ENCODE data around the gene HHAT. TPM values are rescaled to one million over a fixed set of nuclear protein-coding genes. Genes with fewer than 3 reads are reported as not detected.

HHAT gene
- total and polyA plus RNA-seq, 9 of the 15 experiments (the other 6 are each of a cell fraction or from before 2014, with no cell fraction given), result 0.07 to 0.16 (median 0.13) TPM; not detected in 1

DNA sequence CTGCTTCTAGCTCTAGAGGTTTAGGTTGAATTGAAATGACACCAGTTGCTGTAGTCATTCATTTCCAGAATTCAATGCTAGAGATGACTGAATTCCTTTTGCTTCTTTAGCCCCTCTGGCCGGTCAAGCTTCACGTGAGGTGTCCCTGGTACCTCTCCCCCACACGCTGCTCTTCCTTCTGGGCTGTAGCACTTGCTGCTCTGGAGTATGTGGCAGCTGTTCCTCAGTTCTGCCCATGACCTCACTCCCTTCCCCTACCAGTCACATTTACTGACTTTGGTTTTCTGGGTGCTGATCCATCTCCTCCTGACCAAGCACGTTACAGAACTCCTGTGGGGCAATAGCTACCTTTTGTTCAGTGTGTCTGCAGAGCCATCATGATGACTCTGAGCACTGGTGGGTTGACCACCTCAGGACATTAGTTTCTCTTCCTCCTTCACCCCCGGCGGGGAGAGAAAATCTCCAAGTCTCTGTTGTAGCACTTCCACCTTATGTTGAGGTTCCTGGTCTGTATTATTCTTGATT lies 128.1 kb downstream of the HHAT start (continued):
- TF ChIP-seq, protein P1, sequence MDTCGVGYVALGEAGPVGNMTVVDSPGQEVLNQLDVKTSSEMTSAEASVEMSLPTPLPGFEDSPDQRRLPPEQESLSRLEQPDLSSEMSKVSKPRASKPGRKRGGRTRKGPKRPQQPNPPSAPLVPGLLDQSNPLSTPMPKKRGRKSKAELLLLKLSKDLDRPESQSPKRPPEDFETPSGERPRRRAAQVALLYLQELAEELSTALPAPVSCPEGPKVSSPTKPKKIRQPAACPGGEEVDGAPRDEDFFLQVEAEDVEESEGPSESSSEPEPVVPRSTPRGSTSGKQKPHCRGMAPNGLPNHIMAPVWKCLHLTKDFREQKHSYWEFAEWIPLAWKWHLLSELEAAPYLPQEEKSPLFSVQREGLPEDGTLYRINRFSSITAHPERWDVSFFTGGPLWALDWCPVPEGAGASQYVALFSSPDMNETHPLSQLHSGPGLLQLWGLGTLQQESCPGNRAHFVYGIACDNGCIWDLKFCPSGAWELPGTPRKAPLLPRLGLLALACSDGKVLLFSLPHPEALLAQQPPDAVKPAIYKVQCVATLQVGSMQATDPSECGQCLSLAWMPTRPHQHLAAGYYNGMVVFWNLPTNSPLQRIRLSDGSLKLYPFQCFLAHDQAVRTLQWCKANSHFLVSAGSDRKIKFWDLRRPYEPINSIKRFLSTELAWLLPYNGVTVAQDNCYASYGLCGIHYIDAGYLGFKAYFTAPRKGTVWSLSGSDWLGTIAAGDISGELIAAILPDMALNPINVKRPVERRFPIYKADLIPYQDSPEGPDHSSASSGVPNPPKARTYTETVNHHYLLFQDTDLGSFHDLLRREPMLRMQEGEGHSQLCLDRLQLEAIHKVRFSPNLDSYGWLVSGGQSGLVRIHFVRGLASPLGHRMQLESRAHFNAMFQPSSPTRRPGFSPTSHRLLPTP (IDR thresholded peaks at IDR 0.05; ENCODE audit: borderline replicate concordance, extremely low read depth, insufficient read length), result no peak
- TF ChIP-seq, protein P2, sequence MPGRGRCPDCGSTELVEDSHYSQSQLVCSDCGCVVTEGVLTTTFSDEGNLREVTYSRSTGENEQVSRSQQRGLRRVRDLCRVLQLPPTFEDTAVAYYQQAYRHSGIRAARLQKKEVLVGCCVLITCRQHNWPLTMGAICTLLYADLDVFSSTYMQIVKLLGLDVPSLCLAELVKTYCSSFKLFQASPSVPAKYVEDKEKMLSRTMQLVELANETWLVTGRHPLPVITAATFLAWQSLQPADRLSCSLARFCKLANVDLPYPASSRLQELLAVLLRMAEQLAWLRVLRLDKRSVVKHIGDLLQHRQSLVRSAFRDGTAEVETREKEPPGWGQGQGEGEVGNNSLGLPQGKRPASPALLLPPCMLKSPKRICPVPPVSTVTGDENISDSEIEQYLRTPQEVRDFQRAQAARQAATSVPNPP (IDR thresholded peaks at IDR 0.05; ENCODE audit: borderline replicate concordance, insufficient read depth, insufficient read length), result no peak
- TF ChIP-seq SAFB (IDR thresholded peaks at IDR 0.05; ENCODE audit: borderline replicate concordance, low read depth, low read length) (no peak), ZNF140 (CRISPR knock-in tag; IDR thresholded peaks at IDR 0.05) (no peak), ZNF263 (CRISPR knock-in tag; IDR thresholded peaks at IDR 0.05; ENCODE audit: borderline replicate concordance) (no peak), ZNF408 (CRISPR knock-in tag; IDR thresholded peaks at IDR 0.05; ENCODE audit: low read depth) (no peak), HNRNPLL (IDR thresholded peaks at IDR 0.05; ENCODE audit: low read depth, low read length, poor library complexity, severe bottlenecking) (no peak), TARDBP (IDR thresholded peaks at IDR 0.05) (no peak), ZFP30 (CRISPR knock-in tag; IDR thresholded peaks at IDR 0.05; ENCODE audit: borderline replicate concordance) (no peak)
- TF ChIP-seq, protein P3, sequence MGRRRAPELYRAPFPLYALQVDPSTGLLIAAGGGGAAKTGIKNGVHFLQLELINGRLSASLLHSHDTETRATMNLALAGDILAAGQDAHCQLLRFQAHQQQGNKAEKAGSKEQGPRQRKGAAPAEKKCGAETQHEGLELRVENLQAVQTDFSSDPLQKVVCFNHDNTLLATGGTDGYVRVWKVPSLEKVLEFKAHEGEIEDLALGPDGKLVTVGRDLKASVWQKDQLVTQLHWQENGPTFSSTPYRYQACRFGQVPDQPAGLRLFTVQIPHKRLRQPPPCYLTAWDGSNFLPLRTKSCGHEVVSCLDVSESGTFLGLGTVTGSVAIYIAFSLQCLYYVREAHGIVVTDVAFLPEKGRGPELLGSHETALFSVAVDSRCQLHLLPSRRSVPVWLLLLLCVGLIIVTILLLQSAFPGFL (CRISPR knock-in tag; IDR thresholded peaks at IDR 0.05), result no peak
- TF ChIP-seq, protein P4, sequence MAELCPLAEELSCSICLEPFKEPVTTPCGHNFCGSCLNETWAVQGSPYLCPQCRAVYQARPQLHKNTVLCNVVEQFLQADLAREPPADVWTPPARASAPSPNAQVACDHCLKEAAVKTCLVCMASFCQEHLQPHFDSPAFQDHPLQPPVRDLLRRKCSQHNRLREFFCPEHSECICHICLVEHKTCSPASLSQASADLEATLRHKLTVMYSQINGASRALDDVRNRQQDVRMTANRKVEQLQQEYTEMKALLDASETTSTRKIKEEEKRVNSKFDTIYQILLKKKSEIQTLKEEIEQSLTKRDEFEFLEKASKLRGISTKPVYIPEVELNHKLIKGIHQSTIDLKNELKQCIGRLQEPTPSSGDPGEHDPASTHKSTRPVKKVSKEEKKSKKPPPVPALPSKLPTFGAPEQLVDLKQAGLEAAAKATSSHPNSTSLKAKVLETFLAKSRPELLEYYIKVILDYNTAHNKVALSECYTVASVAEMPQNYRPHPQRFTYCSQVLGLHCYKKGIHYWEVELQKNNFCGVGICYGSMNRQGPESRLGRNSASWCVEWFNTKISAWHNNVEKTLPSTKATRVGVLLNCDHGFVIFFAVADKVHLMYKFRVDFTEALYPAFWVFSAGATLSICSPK (IDR thresholded peaks at IDR 0.05; ENCODE audit: borderline replicate concordance), result no peak
